Measurements from ENCODE around the gene F11R.
"Not testable (repeated sequence)": the region's sequence is repeated elsewhere in the genome, so short reads cannot be mapped to it uniquely, and the experiment has no call there.

F11R gene

GRCh38 chr1:161068306-161069234, 47.6 kb upstream of the F11R start:
- peak overlapping the region in 1 of 2 experiments; percentile 28 for H3K23ac ChIP-seq (ENCODE audit: low read length in 2 of 2)
- no peak overlapping the region for H2BK5ac ChIP-seq (ENCODE audit: low read depth, low read length, poor library complexity, severe bottlenecking)
- no peak overlapping the region for H3K4ac ChIP-seq (ENCODE audit: low read depth in 1 of 2, low read length in 2 of 2)
- H2BK12ac ChIP-seq (ENCODE audit: low read length in 2 of 2) = no peak overlapping the region
- H2BK120ac ChIP-seq (ENCODE audit: low read depth, low read length) = no peak overlapping the region
- no peak overlapping the region for H3K14ac ChIP-seq (ENCODE audit: low read length in 2 of 2)
- no peak overlapping the region for H3K4me3 ChIP-seq (ENCODE audit: insufficient read depth in 1 of 2, low read depth in 1 of 2, low read length in 2 of 2)
- H3K9ac ChIP-seq (ENCODE audit: low read length) = no peak overlapping the region
- no peak overlapping the region for H2BK15ac ChIP-seq (ENCODE audit: low read depth, poor library complexity, severe bottlenecking)
- H3K18ac ChIP-seq (ENCODE audit: low read depth in 1 of 2, low read length in 2 of 2) = no peak overlapping the region
- no peak overlapping the region for H2AK5ac ChIP-seq (ENCODE audit: low read length, severe bottlenecking)
- H3K27ac ChIP-seq (ENCODE audit: low read length, poor library complexity, severe bottlenecking) = no peak overlapping the region
- peaks cover 12 to 15% of the 10 kb centered on the region in 2 experiments for H3K27me3 ChIP-seq (ENCODE audit: control insufficient read depth in 1 of 2, insufficient read depth in 1 of 2, low read length in 2 of 2)
- H3K4me1 ChIP-seq (ENCODE audit: control insufficient read depth, insufficient read depth, low read depth, low read length) = no peaks in the 10 kb centered on the region
- no peaks in the 10 kb centered on the region for H3K36me3 ChIP-seq (ENCODE audit: control insufficient read depth in 1 of 2, insufficient read depth in 2 of 2, low read depth in 1 of 2, low read length in 2 of 2)
- H2AFZ ChIP-seq (ENCODE audit: low read depth, low read length) = no peak overlapping the region
- no peak for DNase-seq
- H3K4me2 ChIP-seq (ENCODE audit: low read length, poor library complexity, severe bottlenecking) = no peak overlapping the region
- H3K79me1 ChIP-seq (replicated peaks; ENCODE audit: low read length, poor library complexity, severe bottlenecking) = no peaks in the 10 kb centered on the region
- H4K91ac ChIP-seq (ENCODE audit: low read length) = no peak overlapping the region
- WGBS = 82% methylated on average over 10 of the region's 10 CpGs
- H3K9me3 ChIP-seq (ENCODE audit: control insufficient read depth, low read length) = no peaks in the 10 kb centered on the region
- no peak overlapping the region for H4K8ac ChIP-seq (ENCODE audit: low read length)

GRCh38 chr1:161066694-161067093, 45.7 kb upstream of the F11R start:
- no peak overlapping the region for H2AFZ ChIP-seq (ENCODE audit: low read depth, low read length)
- no peak overlapping the region for H3K23ac ChIP-seq (ENCODE audit: low read length in 2 of 2)
- no peak overlapping the region for H2BK120ac ChIP-seq (ENCODE audit: low read depth, low read length)
- H2AK5ac ChIP-seq (ENCODE audit: low read length, severe bottlenecking) = no peak overlapping the region
- no peaks in the 10 kb centered on the region for H3K79me1 ChIP-seq (replicated peaks; ENCODE audit: low read length, poor library complexity, severe bottlenecking)
- no peaks in the 10 kb centered on the region for H3K4me1 ChIP-seq (ENCODE audit: control insufficient read depth, insufficient read depth, low read depth, low read length)
- no peaks in the 10 kb centered on the region for H3K9me3 ChIP-seq (ENCODE audit: control insufficient read depth, low read length)
- no peak overlapping the region for H2BK12ac ChIP-seq (ENCODE audit: low read length in 2 of 2)
- WGBS = 78% methylated on average over 3 of the region's 3 CpGs
- H4K91ac ChIP-seq (ENCODE audit: low read length) = no peak overlapping the region
- DNase-seq = no peak
- no peak overlapping the region for H3K4ac ChIP-seq (ENCODE audit: low read depth in 1 of 2, low read length in 2 of 2)
- peaks cover 13 to 15% of the 10 kb centered on the region in 2 experiments for H3K27me3 ChIP-seq (ENCODE audit: control insufficient read depth in 1 of 2, insufficient read depth in 1 of 2, low read length in 2 of 2)
- no peak overlapping the region for H3K27ac ChIP-seq (ENCODE audit: low read length, poor library complexity, severe bottlenecking)
- H3K4me2 ChIP-seq (ENCODE audit: low read length, poor library complexity, severe bottlenecking) = no peak overlapping the region
- no peak overlapping the region for H2BK15ac ChIP-seq (ENCODE audit: low read depth, poor library complexity, severe bottlenecking)
- H3K36me3 ChIP-seq (ENCODE audit: control insufficient read depth in 1 of 2, insufficient read depth in 2 of 2, low read depth in 1 of 2, low read length in 2 of 2) = no peaks in the 10 kb centered on the region
- H4K8ac ChIP-seq (ENCODE audit: low read length) = no peak overlapping the region
- H3K18ac ChIP-seq (ENCODE audit: low read depth in 1 of 2, low read length in 2 of 2) = no peak overlapping the region
- H2BK5ac ChIP-seq (ENCODE audit: low read depth, low read length, poor library complexity, severe bottlenecking) = no peak overlapping the region
- H3K14ac ChIP-seq (ENCODE audit: low read length in 2 of 2) = no peak overlapping the region
- no peak overlapping the region for H3K9ac ChIP-seq (ENCODE audit: low read length)
- no peak overlapping the region for H3K4me3 ChIP-seq (ENCODE audit: insufficient read depth in 1 of 2, low read depth in 1 of 2, low read length in 2 of 2)

GRCh38 chr1:161065681-161066080, 44.7 kb upstream of the F11R start:
- not testable (repeated sequence) for H3K36me3 ChIP-seq (ENCODE audit: control insufficient read depth in 1 of 2, insufficient read depth in 2 of 2, low read depth in 1 of 2, low read length in 2 of 2); H3K14ac ChIP-seq (ENCODE audit: low read length in 2 of 2); H2BK15ac ChIP-seq (ENCODE audit: low read depth, poor library complexity, severe bottlenecking); H3K9me3 ChIP-seq (ENCODE audit: control insufficient read depth, low read length); H3K23ac ChIP-seq (ENCODE audit: low read length in 2 of 2); H3K27ac ChIP-seq (ENCODE audit: low read length, poor library complexity, severe bottlenecking); H3K4me1 ChIP-seq (ENCODE audit: control insufficient read depth, insufficient read depth, low read depth, low read length); H3K4me2 ChIP-seq (ENCODE audit: low read length, poor library complexity, severe bottlenecking); H3K4ac ChIP-seq (ENCODE audit: low read depth in 1 of 2, low read length in 2 of 2); H3K4me3 ChIP-seq (ENCODE audit: insufficient read depth in 1 of 2, low read depth in 1 of 2, low read length in 2 of 2); H2AFZ ChIP-seq (ENCODE audit: low read depth, low read length); H4K91ac ChIP-seq (ENCODE audit: low read length); H2BK5ac ChIP-seq (ENCODE audit: low read depth, low read length, poor library complexity, severe bottlenecking); H2AK5ac ChIP-seq (ENCODE audit: low read length, severe bottlenecking); H2BK12ac ChIP-seq (ENCODE audit: low read length in 2 of 2); H3K79me1 ChIP-seq (replicated peaks; ENCODE audit: low read length, poor library complexity, severe bottlenecking); H4K8ac ChIP-seq (ENCODE audit: low read length); H3K9ac ChIP-seq (ENCODE audit: low read length); H3K18ac ChIP-seq (ENCODE audit: low read depth in 1 of 2, low read length in 2 of 2); H2BK120ac ChIP-seq (ENCODE audit: low read depth, low read length); DNase-seq
- H3K27me3 ChIP-seq (ENCODE audit: control insufficient read depth in 1 of 2, insufficient read depth in 1 of 2, low read length in 2 of 2) = peaks cover 13 to 15% of the 10 kb centered on the region in 2 experiments
- 85% methylated on average over 5 of the region's 7 CpGs for WGBS

GRCh38 chr1:161063936-161064335, 43.0 kb upstream of the F11R start:
- H3K18ac ChIP-seq (ENCODE audit: low read depth in 1 of 2, low read length in 2 of 2); H3K4ac ChIP-seq (ENCODE audit: low read depth in 1 of 2, low read length in 2 of 2); H2BK5ac ChIP-seq (ENCODE audit: low read depth, low read length, poor library complexity, severe bottlenecking); H3K36me3 ChIP-seq (ENCODE audit: control insufficient read depth in 1 of 2, insufficient read depth in 2 of 2, low read depth in 1 of 2, low read length in 2 of 2); H2BK12ac ChIP-seq (ENCODE audit: low read length in 2 of 2); H3K9ac ChIP-seq (ENCODE audit: low read length); H3K9me3 ChIP-seq (ENCODE audit: control insufficient read depth, low read length); H3K79me1 ChIP-seq (replicated peaks; ENCODE audit: low read length, poor library complexity, severe bottlenecking); H2BK120ac ChIP-seq (ENCODE audit: low read depth, low read length); H4K8ac ChIP-seq (ENCODE audit: low read length); H3K14ac ChIP-seq (ENCODE audit: low read length in 2 of 2); H3K23ac ChIP-seq (ENCODE audit: low read length in 2 of 2); H3K27ac ChIP-seq (ENCODE audit: low read length, poor library complexity, severe bottlenecking); H2AK5ac ChIP-seq (ENCODE audit: low read length, severe bottlenecking); H4K91ac ChIP-seq (ENCODE audit: low read length); H2BK15ac ChIP-seq (ENCODE audit: low read depth, poor library complexity, severe bottlenecking); H3K4me2 ChIP-seq (ENCODE audit: low read length, poor library complexity, severe bottlenecking); H3K4me3 ChIP-seq (ENCODE audit: insufficient read depth in 1 of 2, low read depth in 1 of 2, low read length in 2 of 2); H2AFZ ChIP-seq (ENCODE audit: low read depth, low read length); H3K4me1 ChIP-seq (ENCODE audit: control insufficient read depth, insufficient read depth, low read depth, low read length); DNase-seq: not testable (repeated sequence)
- H3K27me3 ChIP-seq (ENCODE audit: control insufficient read depth in 1 of 2, insufficient read depth in 1 of 2, low read length in 2 of 2) = peaks cover 20 to 21% of the 10 kb centered on the region in 2 experiments
- WGBS = 66% methylated on average over 4 of the region's 6 CpGs
